HG03520 (cell line): Measurements from ENCODE around the gene AMBP.

Source experiments
- ATAC-seq: cut with Tn5 transposase; IDR thresholded peaks from one replicate; pipeline ENCODE4 v1.9.1; 2021; ENCODE audit warnings: mild to moderate bottlenecking, moderate library complexity; ENCODE audit not compliant: unreplicated experiment

The AMBP gene

DNA sequence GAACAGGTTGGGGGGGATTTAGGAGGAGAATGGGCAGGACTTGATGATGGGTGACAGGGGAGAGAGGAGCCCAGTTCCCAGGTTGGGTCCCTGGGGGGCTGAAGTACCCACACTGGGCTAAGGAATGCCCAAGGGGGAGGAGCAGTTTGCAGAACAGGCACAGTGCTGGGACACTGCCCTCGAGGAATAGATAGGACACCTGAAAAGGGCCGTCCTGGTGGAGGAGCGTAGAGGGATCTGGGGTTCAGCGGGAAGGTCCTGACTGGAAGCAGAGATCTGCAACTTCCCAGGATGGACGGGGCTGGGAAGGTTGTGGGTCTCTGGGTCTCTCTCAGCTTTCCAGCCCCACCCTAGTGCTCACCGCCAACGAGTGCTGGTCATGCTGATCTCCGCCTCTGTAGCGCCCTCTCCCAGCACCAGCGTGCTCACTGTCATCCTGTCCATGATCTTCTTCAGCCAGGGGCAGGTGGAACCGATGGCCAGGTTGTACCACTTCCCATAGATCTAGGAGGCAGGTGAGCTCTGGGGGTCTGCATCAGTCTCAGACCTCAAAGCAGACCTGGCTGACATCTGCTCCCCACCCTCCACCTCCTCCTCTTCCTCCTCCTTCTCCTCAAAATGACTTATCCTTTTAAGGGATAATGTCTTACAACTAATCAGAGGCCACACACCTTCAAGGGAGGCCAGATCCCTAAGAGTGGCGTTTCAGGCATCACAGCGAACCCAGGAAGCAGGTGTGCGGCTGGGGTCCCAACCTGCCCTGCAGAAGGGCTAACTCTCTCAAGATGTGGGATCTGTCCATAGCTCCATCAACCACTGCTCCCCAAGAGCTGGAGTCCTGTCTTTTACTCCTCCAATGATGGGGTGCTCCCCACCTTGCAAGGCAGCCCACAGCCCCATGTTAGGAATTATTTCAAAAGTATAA is 1.6 kb downstream of the AMBP start:
- no peak for ATAC-seq

GRCh38 chr9:114075602-114076001 is 2.5 kb downstream of the AMBP start:
- no peak for ATAC-seq

- ATAC-seq: no peak
Observed at GRCh38 chr9:114072184-114073140, 5.6 kb downstream of the AMBP start.

DNA sequence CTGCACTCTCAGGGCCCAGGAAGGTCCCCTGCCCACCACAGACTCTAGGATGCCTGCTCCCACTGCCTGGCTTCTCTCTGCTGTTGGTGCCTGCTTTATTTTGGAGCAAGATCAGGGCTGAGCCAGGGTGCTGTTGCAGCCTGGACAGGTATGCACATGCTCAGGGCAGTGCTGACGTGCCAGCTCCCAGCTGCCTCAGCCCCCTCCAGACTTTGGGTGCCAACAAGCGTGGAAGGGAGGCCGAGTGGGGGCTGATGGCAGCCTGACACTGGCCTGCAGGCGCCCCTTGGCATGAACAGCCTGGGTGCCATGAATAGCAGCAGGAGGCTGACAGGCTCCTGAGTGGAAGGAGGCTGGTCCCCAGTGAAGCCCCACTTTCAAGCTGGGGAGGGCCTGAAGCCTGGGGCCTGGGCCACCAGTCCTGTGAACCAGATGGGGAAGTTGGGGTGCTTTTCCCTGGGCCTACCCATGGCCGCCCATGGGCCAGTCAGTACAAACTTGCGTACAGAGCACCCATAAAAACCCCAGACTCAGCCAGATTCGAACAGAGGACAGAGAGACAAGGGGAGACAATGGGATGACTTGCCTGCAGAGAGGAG is 6.8 kb downstream of the AMBP start:
- ATAC-seq: no peak

DNA sequence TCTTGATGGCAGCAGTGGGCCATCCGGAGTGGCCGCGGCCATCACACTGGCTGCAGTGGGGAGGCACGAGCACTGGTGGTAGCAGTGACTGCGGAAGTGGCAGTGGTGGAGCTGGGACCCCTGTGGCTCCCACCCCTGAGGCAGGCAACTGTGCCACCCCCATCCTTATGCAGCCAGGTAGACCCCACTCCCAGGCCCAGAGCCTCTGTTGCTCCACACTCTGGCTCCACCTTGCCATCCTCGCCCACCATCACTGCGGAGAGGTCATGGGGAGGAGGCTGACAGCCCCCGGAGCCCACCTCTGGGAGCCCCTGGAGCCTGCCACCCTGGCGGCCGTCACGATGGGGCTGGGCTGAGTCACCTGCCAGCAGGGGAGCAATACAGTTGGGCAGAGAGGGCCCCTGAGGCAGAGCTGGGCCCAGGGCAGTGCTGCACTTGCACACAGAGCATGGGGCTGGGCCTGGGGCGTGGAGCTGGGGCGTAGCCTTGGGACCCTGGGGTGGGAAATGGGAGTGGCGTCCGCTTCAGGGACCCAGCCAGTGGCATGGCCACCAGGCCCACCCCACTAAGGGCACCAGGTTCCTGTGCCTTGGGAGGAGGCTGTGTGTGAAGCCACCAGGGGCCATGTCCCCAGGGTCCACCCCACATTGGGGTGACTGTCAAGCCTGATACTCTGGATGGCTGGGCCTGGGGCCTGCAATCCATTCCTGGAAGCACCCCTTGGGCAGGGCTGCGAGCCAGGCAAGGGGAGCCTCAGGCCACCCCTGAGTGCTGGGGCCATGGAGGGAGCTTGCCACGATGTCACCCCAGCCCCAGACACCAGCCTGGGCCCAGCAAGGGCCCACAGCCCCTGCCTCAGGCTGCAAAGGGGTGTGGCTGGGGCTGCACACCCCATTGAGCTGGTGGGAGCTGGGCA is 7.7 kb downstream of the AMBP start:
- no peak for ATAC-seq

- no peak for ATAC-seq
Observed at GRCh38 chr9:114069476-114070187, 8.5 kb downstream of the AMBP start.

DNA sequence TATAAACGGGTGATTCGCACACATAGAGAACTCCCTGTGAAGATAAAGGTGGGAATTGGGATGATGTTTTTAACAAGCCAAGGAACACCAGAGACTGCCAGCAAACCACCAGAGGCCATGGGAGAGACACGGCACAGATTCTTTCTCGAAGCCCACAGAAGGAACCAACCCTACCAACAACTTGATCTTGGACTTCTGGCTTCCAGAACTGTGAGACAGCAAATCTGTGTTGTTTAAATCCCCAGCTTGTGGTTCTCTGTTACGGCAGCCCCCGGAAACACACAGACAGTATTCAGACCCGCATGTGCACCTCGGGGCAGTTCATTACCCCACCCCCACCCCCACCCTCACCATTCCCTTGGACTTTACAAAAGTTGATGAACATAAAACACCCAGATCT is 12.8 kb downstream of the AMBP start:
- no peak for ATAC-seq

GRCh38 chr9:114061830-114062474 is 16.1 kb downstream of the AMBP start:
- no peak for ATAC-seq

DNA sequence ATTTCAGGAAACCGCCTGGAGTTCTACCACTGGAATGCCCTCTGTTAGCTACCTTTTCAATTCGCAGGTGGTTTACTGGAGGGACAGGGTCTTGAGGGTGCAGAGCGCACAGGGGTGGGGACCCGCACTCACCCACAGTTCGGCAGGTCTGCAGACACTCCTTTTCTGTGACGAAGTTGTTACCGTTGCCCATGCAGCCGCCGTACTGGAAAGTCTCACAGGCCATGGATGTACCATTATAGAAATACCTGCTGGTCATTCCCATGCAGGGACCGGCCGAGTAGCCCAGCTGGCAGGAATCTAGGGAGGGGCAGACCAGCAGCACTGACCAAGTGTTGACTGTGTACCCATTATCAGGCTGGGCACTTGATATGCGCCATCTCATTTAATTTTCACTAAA is 16.8 kb downstream of the AMBP start:
- ATAC-seq: no peak

- ATAC-seq: no peak
Observed at GRCh38 chr9:114060711-114061110, 17.4 kb downstream of the AMBP start.

DNA sequence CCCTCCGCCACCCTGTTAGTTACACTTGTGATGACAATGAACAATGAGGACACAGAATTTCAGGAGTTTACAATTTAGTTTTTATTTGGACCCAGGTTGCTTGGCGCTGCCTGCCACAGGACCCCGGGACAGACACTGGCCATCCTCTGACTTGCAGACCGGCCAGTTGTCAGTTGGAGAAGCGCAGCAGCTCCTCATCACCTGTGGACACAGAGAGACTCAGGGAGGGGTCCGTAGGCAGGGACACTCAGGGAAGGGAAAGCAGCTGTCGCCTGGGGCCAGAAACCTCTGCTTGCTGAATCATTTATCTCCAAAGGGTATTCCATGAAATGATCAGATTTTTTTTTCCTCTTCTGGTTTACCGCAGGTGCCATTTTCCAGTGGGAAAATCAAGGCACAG is 18.0 kb downstream of the AMBP start:
- ATAC-seq: no peak

DNA sequence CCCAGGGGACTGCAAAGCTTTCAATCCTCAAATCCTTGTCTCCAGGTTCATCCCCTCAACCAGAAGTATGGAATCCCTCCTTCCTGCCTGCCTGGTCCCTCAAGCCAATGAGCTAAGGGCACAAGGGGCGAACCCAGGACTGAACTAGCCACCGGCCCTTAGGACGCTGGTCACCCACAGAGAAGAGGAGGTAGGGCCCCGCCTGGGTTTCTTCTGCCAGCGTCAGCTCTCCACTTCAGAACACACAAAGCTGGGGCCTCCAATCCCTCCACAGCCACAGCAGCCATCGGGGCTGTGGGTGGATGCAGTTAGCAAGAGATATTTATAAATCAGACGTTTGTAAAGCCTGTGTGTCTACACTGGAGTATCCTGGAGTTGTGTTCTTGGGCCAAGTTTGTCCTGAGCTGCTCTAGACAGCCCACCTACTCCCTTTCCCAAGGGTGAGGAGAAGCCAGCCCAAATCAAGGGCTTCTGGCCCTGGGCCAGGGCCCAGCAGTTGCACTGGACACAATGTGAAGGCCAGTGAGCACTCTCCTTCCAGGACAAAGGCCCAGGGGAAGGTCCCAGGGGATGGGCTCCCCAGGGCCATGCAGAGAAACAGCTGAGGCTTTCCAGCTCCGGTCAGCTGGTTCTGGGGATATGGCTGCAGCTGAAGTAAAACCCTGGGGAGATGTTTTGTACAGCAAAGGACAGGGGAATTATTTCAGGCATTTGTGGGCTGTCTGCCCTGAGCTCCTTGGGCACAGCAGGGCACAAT is 18.9 kb downstream of the AMBP start:
- ATAC-seq: no peak

GRCh38 chr9:114058688-114059046 is 19.4 kb downstream of the AMBP start:
- no peak for ATAC-seq

DNA sequence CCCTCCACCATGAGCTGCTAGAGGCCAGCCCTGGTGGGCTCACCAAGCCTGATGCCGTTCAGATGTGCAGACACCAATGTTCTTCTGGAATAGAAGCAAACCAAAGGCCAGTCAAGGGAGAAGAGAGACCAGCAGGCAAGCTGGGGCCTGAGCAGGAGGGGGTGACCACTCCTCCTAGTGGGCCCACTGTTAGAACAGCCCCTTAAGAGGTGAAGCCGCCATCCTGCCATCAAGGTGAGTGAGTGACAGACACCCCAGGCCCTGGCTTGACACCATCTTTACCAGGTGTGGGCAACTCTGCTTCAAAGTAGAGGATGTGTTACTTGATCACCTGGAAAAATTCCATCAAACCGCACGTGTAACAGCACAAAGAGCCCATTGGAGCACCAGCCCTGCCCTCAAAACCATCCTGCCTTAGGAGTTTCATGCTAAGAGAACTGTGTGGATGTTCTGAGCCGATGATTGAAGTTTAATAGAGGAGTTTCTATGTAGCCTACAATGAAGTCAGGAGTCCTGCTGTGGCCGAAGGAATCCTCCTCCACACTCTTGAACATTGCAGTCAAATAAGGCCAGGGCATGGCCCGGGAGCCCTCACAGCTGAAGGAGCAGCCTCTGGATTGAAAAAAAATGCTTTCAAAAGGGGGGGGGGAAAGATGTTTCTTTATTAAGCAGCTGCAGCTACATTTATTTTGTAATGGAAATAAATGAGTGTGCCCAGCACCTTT is 20.8 kb downstream of the AMBP start:
- no peak for ATAC-seq

DNA sequence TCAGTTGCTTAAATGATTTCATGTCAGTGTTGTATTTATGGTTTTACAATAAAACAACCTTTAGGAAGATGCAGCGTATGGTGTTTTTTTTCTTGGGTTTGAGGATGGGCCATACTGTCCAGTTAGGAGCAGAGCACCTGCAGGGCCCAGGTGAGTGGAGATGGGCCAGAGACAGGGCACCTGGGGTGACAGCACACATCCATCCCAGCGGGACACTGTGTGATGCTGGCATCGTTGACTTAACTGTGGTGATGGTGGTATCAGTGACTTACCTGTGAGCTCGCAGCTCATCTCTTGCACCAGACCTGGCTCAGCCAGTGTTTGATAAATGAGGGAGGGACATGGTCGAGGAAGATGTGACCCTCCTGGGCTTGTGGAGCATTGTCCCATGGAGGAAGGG is 21.6 kb downstream of the AMBP start:
- no peak for ATAC-seq

GRCh38 chr9:114055894-114056293 is 22.2 kb downstream of the AMBP start:
- no peak for ATAC-seq

GRCh38 chr9:114055061-114055460 is 23.0 kb downstream of the AMBP start:
- ATAC-seq: no peak

DNA sequence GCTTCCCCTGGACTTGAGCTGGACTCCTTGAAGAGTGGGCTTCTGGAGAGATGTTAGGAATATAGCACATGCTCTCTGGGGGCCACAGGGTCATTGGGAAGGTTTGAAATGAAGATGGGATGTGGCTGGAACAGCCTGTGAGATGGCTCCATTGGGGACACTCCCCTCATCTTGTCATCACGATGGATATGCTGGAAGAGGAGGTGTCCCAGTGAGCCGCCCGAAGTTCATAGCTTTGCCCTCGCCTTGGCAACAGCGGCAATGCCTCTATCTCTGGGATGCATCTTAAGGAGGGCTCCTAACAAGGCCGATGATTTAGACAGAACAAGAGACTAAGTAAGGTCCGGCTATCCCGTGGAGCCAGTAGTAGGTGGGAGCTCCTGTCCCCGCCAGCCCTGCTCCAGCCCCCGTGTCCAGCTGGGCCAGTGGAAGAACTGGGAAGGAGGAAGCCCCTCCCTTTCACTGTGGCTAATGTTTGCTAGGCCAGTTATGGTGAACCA is 23.9 kb downstream of the AMBP start:
- no peak for ATAC-seq
